WI38 (cell line): ENCODE data around the gene ADGRE2.
A peak's percentile ranks its signal among the peaks of the same experiment; 100 is the strongest.
"Not testable (repeated sequence)": the region's sequence is repeated elsewhere in the genome, so short reads cannot be mapped to it uniquely, and the experiment has no call there.

ENCODE experiments used
- H3K4me3 ChIP-seq: 2 replicates; pipeline ENCODE4 v1.5.1; 2011; ENCODE audit warnings: low read depth, mild to moderate bottlenecking, control low read depth, low read length
- TF ChIP-seq, protein P1 (sequence below): IDR thresholded peaks from 2 replicates; pipeline ENCODE4 v1.5.1; 2012; ENCODE audit warnings: low read depth, mild to moderate bottlenecking, control low read depth, low read length

Gene ADGRE2

DNA sequence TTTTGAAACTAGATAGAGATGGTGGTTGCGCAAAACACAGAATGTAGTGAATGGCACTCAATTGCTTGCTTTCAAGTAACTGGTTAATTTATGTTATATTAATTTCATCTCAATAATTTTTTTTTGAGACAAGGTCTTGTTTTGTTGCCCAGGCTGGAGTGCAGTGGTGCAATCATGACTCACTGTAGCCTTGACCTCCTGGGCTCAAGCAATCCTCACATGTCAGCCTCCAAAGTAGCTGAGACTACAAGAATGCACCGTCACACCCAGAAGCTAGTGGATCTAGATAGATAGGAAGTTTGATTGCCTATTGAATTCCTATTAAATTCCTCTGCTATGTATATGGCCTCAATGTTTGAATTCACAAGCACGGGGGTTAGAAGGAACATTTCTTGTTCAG is 26.4 kb upstream of the ADGRE2 start:
- H3K4me3 ChIP-seq = no peak overlapping the region
- TF ChIP-seq, protein P1, sequence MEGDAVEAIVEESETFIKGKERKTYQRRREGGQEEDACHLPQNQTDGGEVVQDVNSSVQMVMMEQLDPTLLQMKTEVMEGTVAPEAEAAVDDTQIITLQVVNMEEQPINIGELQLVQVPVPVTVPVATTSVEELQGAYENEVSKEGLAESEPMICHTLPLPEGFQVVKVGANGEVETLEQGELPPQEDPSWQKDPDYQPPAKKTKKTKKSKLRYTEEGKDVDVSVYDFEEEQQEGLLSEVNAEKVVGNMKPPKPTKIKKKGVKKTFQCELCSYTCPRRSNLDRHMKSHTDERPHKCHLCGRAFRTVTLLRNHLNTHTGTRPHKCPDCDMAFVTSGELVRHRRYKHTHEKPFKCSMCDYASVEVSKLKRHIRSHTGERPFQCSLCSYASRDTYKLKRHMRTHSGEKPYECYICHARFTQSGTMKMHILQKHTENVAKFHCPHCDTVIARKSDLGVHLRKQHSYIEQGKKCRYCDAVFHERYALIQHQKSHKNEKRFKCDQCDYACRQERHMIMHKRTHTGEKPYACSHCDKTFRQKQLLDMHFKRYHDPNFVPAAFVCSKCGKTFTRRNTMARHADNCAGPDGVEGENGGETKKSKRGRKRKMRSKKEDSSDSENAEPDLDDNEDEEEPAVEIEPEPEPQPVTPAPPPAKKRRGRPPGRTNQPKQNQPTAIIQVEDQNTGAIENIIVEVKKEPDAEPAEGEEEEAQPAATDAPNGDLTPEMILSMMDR = no peak

DNA sequence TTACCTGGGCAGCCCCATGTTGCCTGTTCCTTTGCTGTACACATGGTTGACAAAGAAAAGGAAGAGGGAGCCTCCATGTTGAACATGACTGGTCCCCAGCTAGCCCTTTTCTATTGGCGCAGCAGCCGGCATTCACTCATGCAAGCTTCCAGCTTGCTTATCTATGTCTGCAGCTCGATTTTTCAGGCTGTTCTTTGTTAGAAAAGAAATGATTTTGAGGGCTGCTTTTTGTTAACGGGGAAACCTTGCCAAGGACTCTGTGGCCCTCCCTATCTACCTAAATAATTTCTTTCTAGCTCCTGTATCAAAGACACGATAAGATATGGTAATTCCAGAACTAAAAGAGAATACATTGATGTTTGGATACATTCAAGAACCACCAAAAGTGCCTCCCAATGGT is 20.4 kb upstream of the ADGRE2 start:
- H3K4me3 ChIP-seq = no peak overlapping the region
- TF ChIP-seq, protein P1 = no peak

DNA sequence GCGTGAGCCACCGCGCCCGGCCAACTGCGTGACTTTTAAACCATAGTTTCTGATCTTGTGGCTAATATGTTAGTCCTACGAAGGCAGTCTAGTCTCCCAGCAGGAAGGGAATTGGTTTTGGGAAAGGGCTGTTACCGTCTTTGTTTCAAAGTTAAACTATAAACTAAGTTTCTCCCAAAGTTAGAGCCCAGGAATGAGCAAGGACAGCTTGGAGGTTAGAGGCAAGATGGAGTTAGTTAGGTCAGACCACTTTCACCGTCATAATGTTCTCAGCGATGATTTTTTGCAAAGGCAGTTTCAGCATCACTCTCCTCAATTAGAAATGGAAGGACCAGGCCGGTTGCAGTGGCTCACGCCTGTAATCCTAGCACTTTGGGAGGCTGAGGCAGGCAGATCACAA is 17.7 kb upstream of the ADGRE2 start:
- TF ChIP-seq, protein P1 = no peak
- no peak overlapping the region for H3K4me3 ChIP-seq

DNA sequence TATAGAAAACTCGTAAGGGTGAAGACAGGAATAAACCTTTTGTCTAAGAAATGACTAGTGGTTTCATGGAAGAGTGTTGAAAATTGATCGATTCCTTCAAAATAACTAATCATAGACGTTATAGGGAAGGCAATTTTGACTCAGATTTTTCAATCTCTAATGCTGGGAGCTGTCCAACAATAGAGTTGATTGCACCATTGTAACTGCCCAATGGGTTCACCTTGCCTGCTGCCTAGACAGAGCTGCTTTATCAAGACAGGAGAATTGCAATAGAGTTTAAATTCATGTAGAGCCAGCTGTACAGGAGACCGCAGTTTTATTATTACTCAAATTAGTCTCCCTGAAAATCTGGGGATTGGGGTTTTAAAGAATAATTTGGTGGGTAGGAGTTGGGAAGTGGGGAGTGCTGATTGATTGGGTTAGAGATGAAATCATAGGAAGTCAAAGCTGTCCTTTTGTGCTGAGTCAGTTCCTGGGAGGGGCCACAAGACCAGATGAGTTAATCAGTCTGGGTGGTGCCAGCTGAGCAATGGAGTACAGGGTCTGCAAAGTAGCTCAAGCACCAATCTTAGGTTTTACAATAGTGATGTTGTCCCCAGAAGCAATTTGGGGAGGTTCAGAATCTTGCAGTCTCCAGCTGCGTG is 16.8 kb upstream of the ADGRE2 start:
- no peak overlapping the region for H3K4me3 ChIP-seq
- TF ChIP-seq, protein P1 = no peak

DNA sequence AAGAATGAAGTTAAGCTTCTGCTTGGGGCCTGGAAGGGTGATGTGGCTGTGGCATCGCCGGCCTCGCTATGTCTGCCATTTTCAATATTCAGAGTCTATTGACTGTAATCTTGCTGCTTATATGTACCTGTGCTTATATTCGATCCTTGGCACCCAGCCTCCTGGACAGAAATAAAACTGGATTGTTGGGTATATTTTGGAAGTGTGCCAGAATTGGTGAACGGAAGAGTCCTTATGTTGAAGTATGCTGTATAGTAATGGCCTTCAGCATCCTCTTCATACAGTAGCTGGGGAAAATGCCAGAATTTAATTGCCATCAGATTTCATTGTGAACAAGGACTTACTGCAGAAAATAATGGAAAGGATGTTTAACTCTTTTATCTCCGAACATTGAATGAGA is 13.9 kb upstream of the ADGRE2 start:
- H3K4me3 ChIP-seq = not testable (repeated sequence)

DNA sequence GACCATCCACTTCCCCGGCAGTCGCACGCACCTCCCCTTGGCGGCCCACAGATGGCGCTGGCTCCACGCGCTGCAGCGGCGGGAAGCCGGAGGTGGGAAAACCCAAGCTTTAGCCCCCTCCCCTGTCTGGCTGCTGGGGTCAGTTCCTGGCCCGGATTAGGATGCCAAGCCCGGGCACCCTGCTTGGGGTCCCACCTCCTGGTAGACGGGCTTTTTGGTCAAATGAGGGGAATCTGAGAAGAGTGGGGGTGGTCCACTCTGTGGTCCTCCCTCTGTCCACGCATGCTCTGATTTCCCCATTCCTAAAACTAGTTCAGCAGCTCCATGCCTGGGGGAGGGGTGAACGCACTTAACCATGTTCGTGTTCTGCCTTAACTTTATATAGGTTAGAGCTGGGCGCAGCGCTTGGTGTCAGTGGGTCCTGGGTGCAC is 8.1 kb upstream of the ADGRE2 start:
- H3K4me3 ChIP-seq = no peak overlapping the region
- TF ChIP-seq, protein P1 = peak; percentile 35; the same call in 1 of the 2 replicates

DNA sequence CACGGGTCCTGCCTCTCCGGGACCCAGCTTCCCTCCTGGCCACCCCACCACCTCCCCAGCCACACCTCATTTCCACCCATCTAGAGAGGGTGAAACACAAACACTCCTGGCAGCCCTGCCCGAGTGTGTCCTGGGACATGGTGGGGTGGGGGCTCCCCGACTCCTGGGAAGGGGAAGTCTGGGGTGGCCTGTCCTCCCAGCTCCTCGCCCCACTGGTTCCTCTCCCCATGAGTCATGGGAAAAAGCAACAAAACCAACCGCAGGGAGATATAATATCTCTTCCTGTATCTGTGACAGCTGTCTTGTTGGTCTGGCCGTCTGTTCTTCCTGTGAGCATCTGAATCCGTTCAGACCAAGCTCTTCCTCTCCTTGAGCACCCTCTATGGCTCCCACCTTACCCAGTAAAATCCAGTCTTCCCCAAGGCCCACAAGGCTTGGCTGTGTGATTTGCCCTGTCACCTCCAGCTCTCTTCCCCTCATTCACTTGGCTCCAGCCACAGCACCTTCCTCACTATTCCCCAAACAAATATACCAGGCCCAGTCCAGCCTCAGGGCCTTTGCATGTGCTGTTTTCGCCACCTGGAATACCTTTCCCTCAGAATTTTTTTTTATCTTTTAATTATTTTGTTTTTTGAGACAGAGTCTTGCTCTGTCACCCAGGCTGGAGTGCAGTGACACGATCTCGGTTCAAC is 6.9 kb upstream of the ADGRE2 start:
- not testable (repeated sequence) for H3K4me3 ChIP-seq

DNA sequence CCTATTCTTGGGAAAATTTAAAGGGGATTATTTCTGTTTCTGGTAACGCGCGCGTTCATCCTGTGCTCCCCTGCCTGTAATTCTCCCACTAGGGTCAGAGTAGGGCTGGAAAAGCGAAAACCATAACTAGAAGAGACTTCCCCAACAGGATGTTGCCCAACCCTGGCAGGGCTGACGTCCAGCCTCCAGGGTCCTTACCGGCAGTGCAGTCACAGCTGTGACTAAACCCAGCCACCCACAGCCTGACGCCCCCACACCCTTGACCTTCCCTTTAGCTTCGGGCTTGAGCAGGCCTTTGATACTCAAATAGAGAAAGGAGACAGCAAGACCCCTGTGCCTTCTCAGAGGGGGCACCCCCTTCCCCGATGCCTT is 6.4 kb upstream of the ADGRE2 start:
- not testable (repeated sequence) for H3K4me3 ChIP-seq

DNA sequence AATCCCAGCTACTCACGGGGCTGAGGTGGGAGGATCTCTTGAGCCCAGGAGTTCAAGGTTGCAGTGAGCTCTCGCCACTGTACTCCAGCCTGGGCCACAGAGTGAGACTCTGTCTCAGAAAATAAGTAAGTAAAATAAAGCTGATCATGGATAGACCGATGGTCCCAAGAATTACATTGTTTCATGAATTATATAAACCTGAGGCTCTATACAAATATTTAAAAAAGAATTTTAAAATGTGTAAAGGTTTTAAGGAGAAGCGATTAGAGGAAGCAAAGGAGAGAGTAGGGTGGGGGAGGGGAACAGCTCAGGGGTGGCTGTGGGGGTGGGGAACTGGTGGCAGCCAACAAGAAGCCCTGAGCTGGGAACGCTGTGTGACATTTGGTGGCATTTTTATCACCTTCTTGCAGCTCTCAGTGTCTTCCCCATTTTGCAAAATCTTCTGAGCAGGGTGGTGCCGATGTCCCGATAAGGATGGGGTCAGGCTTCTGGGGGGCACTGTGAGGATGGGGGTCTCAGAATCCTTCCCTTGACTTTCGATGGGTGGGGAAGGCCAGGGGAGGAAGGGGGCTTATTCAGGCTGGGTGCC is 5.1 kb upstream of the ADGRE2 start:
- not testable (repeated sequence) for H3K4me3 ChIP-seq
